GM12878 (cell line): ENCODE results near the gene BCAS3. TPM values are rescaled to one million over a fixed set of nuclear protein-coding genes. Genes with fewer than 3 reads are reported as not detected.

Experiments used
- ATAC-seq: fragments of 200-7000 bp; cut with Tn5 transposase; 3 replicates; pipeline ENCODE4 v1.9.1; 2020; ENCODE audit warnings: mild to moderate bottlenecking, moderate library complexity
- BruUV-seq: library from RNA; stranded (reverse); fragments of 400-500 nt; replicated peaks from 2 replicates; lab custom pipeline; 2021; lab: Mats Ljungman, UMichigan
- CTCF ChIA-PET: fragments of 300-600 bp; sonication (Branson Sonifier 250); formaldehyde crosslinking; extraction: SDS; loops from one replicate; lab custom pipeline; 2021; ENCODE audit warnings: inconsistent platforms; lab: Yijun Ruan, JAX
- POLR2A ChIA-PET: fragments of 350-600 bp; formaldehyde crosslinking; extraction: SDS; loops from one replicate; lab custom pipeline; 2021; ENCODE audit warnings: inconsistent platforms; lab: Charles Lee
- RAD21 ChIA-PET: fragments of 300-600 bp; sonication (Branson Sonifier 250); formaldehyde crosslinking; loops from one replicate; lab custom pipeline; 2023; ENCODE audit warnings: antibody characterized with exemption; ENCODE audit not compliant: unreplicated experiment; lab: Charles Lee
- SMC1A ChIA-PET: fragments of 300-600 bp; sonication (Branson Sonifier 250); formaldehyde crosslinking; loops from one replicate; lab custom pipeline; 2023; ENCODE audit not compliant: unreplicated experiment, uncharacterized antibody; lab: Charles Lee
- DNase-seq: peaks from one replicate; pipeline ENCODE4 v3.0.0-alpha.2; 2011; ENCODE audit warnings: low read depth, low spot score
- FAIRE-seq: peaks from 3 replicates; lab custom pipeline; 2011; peaks lifted over from hg19 to GRCh38; lab: Jason Lieb, UNC
- H2AFZ ChIP-seq: 2 replicates; pipeline ENCODE4 v1.6.0; 2011; ENCODE audit warnings: low read depth, low read length, control low read depth; ENCODE audit not compliant: control insufficient read depth
- H3K27ac ChIP-seq: 2 replicates; pipeline ENCODE4 v1.5.1; 2011; ENCODE audit warnings: control low read depth; ENCODE audit not compliant: control insufficient read depth, insufficient read depth
- H3K27me3 ChIP-seq, 2 experiments: replicated peaks in 1 of 2; 2 replicates each; pipeline versions ENCODE4 v1.6.0 to v1.6.1; 2011; ENCODE audit warnings: low read length in 1 of 2; ENCODE audit not compliant: control insufficient read depth in 2 of 2, insufficient read depth in 2 of 2
- H3K36me3 ChIP-seq, 2 experiments: 2 replicates each; pipeline ENCODE4 v1.5.1; 2011; ENCODE audit warnings: low read length in 1 of 2; ENCODE audit not compliant: control insufficient read depth in 2 of 2, insufficient read depth in 2 of 2
- H3K4me1 ChIP-seq: 2 replicates; pipeline ENCODE4 v1.6.1; 2011; ENCODE audit warnings: mild to moderate bottlenecking, low read length, moderate library complexity, mixed read lengths; ENCODE audit not compliant: control insufficient read depth, insufficient read depth
- H3K4me2 ChIP-seq: 2 replicates; pipeline ENCODE4 v1.6.0; 2011; ENCODE audit warnings: control low read depth; ENCODE audit not compliant: control insufficient read depth, insufficient read depth
- H3K4me3 ChIP-seq: fragments of 200-600 bp; sonication (generic); 2 replicates; pipeline ENCODE4 v1.5.1; 2016
- H3K79me2 ChIP-seq: 2 replicates; pipeline ENCODE4 v1.6.0; 2011; ENCODE audit warnings: low read length; ENCODE audit not compliant: control insufficient read depth, insufficient read depth
- H3K9ac ChIP-seq: 2 replicates; pipeline ENCODE4 v1.8.0; 2011; ENCODE audit warnings: low read length, control low read depth, mixed read lengths; ENCODE audit not compliant: control insufficient read depth, insufficient read depth
- H3K9me3 ChIP-seq: replicated peaks from 3 replicates; pipeline ENCODE4 v1.5.1; 2011; ENCODE audit warnings: mild to moderate bottlenecking, low read length; ENCODE audit not compliant: control insufficient read depth, insufficient read depth
- H4K20me1 ChIP-seq: 2 replicates; pipeline ENCODE4 v1.6.0; 2011; ENCODE audit not compliant: control insufficient read depth, insufficient read depth
- ASH2L ChIP-seq: fragments of 300-600, 200-600 bp; sonication (generic); IDR thresholded peaks from 2 replicates; pipeline ENCODE4 v1.6.1; 2017; ENCODE audit warnings: low read depth, mild to moderate bottlenecking, borderline replicate concordance
- BCL3 ChIP-seq: IDR thresholded peaks from 2 replicates; pipeline ENCODE4 v1.6.1; 2011; ENCODE audit warnings: borderline replicate concordance, low read depth, mild to moderate bottlenecking, moderate library complexity, low read length; ENCODE audit not compliant: insufficient read depth, poor library complexity, severe bottlenecking
- CEBPZ ChIP-seq: fragments of 150-350 bp; IDR thresholded peaks from 2 replicates; pipeline ENCODE4 v1.6.1; 2016; ENCODE audit warnings: low read depth, low read length
- CREM ChIP-seq: IDR thresholded peaks from 2 replicates; pipeline ENCODE4 v1.6.1; 2014; ENCODE audit warnings: antibody characterized with exemption, low read depth
- FOXM1 ChIP-seq: IDR thresholded peaks from 2 replicates; pipeline ENCODE4 v1.6.1; 2012; ENCODE audit warnings: low read depth, mild to moderate bottlenecking, inconsistent platforms, low read length, moderate library complexity
- GABPA ChIP-seq: IDR thresholded peaks from 2 replicates; pipeline ENCODE4 v1.6.1; 2014; ENCODE audit warnings: antibody characterized with exemption, low read depth, mild to moderate bottlenecking, inconsistent platforms
- GATAD2B ChIP-seq: fragments of 450-650 bp; conservative IDR thresholded peaks from 2 replicates; pipeline ENCODE4 v1.6.1; 2017; ENCODE audit warnings: low read depth, mild to moderate bottlenecking, moderate library complexity
- RAD51 ChIP-seq: fragments of 450-650 bp; IDR thresholded peaks from 2 replicates; pipeline ENCODE4 v1.6.1; 2016; ENCODE audit warnings: moderate library complexity, mild to moderate bottlenecking, inconsistent platforms
- RCOR1 ChIP-seq: conservative IDR thresholded peaks from 2 replicates; pipeline ENCODE4 v1.6.1; 2012; ENCODE audit warnings: low read depth, low read length, improper control_type of control experiment
- RFX5 ChIP-seq: IDR thresholded peaks from 2 replicates; pipeline ENCODE4 v1.6.1; 2011; ENCODE audit warnings: low read depth, low read length, improper control_type of control experiment
- SIX5 ChIP-seq: IDR thresholded peaks from 2 replicates; pipeline ENCODE4 v1.6.1; 2011; ENCODE audit warnings: mild to moderate bottlenecking, low read depth, low read length, moderate library complexity; ENCODE audit not compliant: severe bottlenecking
- SMAD1 ChIP-seq: fragments of 450-650 bp; IDR thresholded peaks from 2 replicates; pipeline ENCODE4 v1.6.1; 2018; ENCODE audit warnings: mild to moderate bottlenecking, low read depth; ENCODE audit not compliant: partially characterized antibody
- SP1 ChIP-seq: IDR thresholded peaks from one replicate; pipeline ENCODE4 v1.6.1; 2011; ENCODE audit warnings: low read depth, low read length
- TCF3 ChIP-seq: IDR thresholded peaks from 2 replicates; pipeline ENCODE4 v1.6.1; 2012; ENCODE audit warnings: low read depth, mild to moderate bottlenecking, low read length, borderline replicate concordance; ENCODE audit not compliant: insufficient read depth
- WGBS: methylation state at CpG from one replicate; pipeline ENCODE4 v1.1.6; 2016; ENCODE audit warnings: low lambda C conversion rate; ENCODE audit not compliant: insufficient replicate concordance, insufficient coverage; ENCODE audit errors: missing lambda C conversion rate; 5-methylcytosine and 5-hydroxymethylcytosine counted together
- in situ Hi-C: fragments of 300-500 bp; cut with MboI; formaldehyde crosslinking; loops from 9 replicates; pipeline ENCODE4 v1.14.3; 2018; ENCODE audit warnings: mixed read lengths
- intact Hi-C: fragments of 100-400 bp; cut with micrococcal nuclease; formaldehyde crosslinking; loops from one replicate; pipeline ENCODE4 v1.14.2; 2022; ENCODE audit not compliant: unreplicated experiment
- polyA plus RNA-seq, 11 experiments: library from polyadenylated mRNA; depleted of rRNA in 4 of 11; unstranded in 6 of 11; stranded (reverse) in 5 of 11; fragments of >200 nt; fragmentation: Nextera tagmentation in 4 of 11; fragmentation: Illumina TruSeq in 1 of 11; extraction: Ambion mirVana in 4 of 11; extraction: Trizol in 1 of 11; gene quantifications; 1 replicate in 1 of 11; 2 replicates in 10 of 11; pipeline versions ENCODE4 v1.2.1 to v1.2.3, GENCODE V29; 2011 to 2016; ENCODE audit warnings: inconsistent platforms in 2 of 11, missing spikeins in 2 of 11, low read depth in 1 of 11
- total RNA-seq, 4 experiments: library from RNA; depleted of rRNA in 3 of 4; stranded (reverse); fragments of >200 nt in 3 of 4; fragmentation: Illumina TruSeq in 1 of 4; extraction: Trizol in 1 of 4; gene quantifications; 2 replicates each; pipeline versions ENCODE4 v1.2.1 to v1.2.3, GENCODE V29; 2013 to 2021
- TF ChIP-seq, protein P1 (sequence below): fragments of 450-650 bp; IDR thresholded peaks from 2 replicates; pipeline ENCODE4 v1.6.1; 2016; ENCODE audit warnings: mild to moderate bottlenecking, moderate library complexity, borderline replicate concordance

BCAS3 gene
- total and polyA plus RNA-seq, 10 of the 15 experiments (the other 5 are each of a cell fraction or from before 2014, with no cell fraction given): 2.1 to 11.0 (median 6.6) TPM

DNA sequence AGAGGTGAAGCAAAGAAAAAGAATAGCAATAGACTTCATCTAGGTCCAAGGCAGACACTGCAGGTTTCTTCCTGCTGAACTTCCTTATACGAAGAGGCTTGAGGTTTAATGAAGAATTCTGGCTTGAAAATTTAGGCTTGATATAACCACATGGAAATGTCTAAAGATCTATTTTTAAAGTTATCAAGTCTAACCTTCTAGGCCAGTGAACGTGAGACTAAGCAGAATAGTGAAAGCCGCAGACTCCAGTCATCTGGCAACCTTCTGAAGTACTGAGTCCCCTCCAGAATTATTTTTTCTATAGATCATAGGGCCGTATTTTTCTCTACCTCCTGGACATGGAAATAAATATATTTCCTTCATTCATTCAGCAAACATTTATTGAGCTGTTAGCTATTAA lies 333.6 kb downstream of the BCAS3 start (continued):
- TF ChIP-seq, protein P1, sequence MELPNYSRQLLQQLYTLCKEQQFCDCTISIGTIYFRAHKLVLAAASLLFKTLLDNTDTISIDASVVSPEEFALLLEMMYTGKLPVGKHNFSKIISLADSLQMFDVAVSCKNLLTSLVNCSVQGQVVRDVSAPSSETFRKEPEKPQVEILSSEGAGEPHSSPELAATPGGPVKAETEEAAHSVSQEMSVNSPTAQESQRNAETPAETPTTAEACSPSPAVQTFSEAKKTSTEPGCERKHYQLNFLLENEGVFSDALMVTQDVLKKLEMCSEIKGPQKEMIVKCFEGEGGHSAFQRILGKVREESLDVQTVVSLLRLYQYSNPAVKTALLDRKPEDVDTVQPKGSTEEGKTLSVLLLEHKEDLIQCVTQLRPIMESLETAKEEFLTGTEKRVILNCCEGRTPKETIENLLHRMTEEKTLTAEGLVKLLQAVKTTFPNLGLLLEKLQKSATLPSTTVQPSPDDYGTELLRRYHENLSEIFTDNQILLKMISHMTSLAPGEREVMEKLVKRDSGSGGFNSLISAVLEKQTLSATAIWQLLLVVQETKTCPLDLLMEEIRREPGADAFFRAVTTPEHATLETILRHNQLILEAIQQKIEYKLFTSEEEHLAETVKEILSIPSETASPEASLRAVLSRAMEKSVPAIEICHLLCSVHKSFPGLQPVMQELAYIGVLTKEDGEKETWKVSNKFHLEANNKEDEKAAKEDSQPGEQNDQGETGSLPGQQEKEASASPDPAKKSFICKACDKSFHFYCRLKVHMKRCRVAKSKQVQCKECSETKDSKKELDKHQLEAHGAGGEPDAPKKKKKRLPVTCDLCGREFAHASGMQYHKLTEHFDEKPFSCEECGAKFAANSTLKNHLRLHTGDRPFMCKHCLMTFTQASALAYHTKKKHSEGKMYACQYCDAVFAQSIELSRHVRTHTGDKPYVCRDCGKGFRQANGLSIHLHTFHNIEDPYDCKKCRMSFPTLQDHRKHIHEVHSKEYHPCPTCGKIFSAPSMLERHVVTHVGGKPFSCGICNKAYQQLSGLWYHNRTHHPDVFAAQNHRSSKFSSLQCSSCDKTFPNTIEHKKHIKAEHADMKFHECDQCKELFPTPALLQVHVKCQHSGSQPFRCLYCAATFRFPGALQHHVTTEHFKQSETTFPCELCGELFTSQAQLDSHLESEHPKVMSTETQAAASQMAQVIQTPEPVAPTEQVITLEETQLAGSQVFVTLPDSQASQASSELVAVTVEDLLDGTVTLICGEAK: no peak
- TF ChIP-seq SP1: no peak
- TF ChIP-seq GABPA: no peak
- no peak for TF ChIP-seq RFX5
- TF ChIP-seq, all 136 proteins: peak for 0

DNA sequence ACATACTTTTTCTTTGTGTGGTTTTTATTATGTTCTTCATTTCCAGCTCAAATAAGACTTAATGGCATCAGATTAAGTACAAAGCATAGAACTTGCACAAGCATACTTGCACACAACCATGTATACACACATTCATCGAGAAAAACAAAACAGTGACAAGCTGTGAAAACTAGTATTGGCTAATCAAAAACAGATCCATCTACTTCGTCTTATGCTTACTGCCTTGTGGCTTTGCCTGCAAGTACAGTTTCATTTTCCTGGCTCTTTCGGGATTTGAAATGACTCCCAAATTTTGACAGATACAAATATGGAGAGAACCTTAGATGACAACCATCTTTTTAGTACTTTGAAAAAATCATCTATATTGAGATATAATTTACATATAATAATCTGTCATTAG lies 338.3 kb downstream of the BCAS3 start:
- CTCF ChIA-PET: interaction anchor here (1.2 kb wide), 1 partner anchor 10 kb away, joined by 3 read pairs; no protein-coding TSS in a partner anchor
- TF ChIP-seq RAD51 (no peak), TCF3 (no peak), RCOR1 (no peak), ASH2L (no peak), SIX5 (no peak), CREM (no peak), GATAD2B (no peak), BCL3 (no peak), FOXM1 (no peak), SMAD1 (no peak), CEBPZ (no peak)

More for the DNA sequence above, 338.3 kb downstream of the BCAS3 start:
- ATAC-seq (no peak), DNase-seq (no peak), FAIRE-seq (no peak)
- Histone ChIP-seq H3K9me3 (no peaks in the 10 kb centered on the region), H3K9ac (no peak overlapping the region), H2AFZ (no peak overlapping the region), H3K4me3 (no peak overlapping the region), H3K4me1 (no peaks in the 10 kb centered on the region), H3K27me3 (no peaks in the 10 kb centered on the region), H3K4me2 (no peak overlapping the region), H3K36me3 (no peaks in the 10 kb centered on the region), H4K20me1 (no peaks in the 10 kb centered on the region), H3K79me2 (no peaks in the 10 kb centered on the region), H3K27ac (no peak overlapping the region)
- in situ Hi-C loops: no loop called here
- intact Hi-C loops: no loop called here
- POLR2A ChIA-PET: interaction anchor here (0.6 kb wide), 1 partner anchor 58 kb away, joined by 3 read pairs; no protein-coding TSS in a partner anchor
- BruUV-seq: no TSS peak
- SMC1A ChIA-PET: no interaction called here
- 80% methylated on average over 3 of the region's 3 CpGs for WGBS
- RAD21 ChIA-PET: no interaction called here
